Medulla oblongata (tissue), 1 donor: ENCODE results near the gene KCTD12.

Source experiments
- DNase-seq: peaks from one replicate; pipeline ENCODE4 v3.0.0-alpha.2; 2015; ENCODE audit errors: extremely low spot score

The KCTD12 gene

GRCh38 chr13:76854894-76855293 lies 31.3 kb downstream of the KCTD12 start:
- no peak for DNase-seq

- DNase-seq, result no peak
Measured at GRCh38 chr13:76853921-76854608, 32.1 kb downstream of the KCTD12 start.

DNA sequence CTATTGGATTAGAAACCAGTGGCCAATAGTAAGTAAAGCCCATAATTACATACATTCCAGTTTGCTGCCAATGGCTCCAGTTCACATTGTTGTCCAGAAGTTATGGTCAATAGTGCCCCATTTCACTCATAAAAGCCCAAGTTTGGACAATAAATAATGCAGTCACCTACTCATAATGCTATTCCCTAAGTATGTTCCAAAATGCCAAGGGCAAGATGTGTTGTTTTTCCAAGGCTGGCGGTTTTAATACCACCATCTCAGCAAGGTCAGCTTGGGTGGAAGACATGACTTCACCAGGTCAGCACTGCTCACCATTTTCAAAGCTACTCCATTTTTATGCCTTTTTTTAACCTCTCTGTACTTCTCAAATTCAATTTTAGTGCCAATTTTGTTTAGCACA lies 32.7 kb downstream of the KCTD12 start:
- no peak for DNase-seq

DNA sequence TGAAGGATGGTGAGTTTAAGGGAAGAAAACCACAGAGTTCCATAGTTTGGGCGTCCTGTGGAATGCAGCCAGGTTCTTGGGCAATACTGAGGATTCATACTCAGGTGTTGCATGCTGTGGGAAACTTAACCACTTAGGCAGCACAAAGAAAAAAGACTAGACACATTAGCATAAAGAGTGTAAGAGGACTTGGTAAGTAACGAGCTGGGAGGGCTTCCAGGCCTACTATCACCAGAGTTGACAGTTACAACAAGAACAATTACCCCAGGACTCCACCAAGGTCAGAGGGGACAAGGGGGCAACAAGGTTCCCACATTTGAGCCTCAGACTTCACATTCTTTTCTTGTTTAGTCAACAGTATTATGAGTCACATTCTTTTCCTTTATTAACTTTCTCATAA lies 33.2 kb downstream of the KCTD12 start:
- DNase-seq, result no peak

DNA sequence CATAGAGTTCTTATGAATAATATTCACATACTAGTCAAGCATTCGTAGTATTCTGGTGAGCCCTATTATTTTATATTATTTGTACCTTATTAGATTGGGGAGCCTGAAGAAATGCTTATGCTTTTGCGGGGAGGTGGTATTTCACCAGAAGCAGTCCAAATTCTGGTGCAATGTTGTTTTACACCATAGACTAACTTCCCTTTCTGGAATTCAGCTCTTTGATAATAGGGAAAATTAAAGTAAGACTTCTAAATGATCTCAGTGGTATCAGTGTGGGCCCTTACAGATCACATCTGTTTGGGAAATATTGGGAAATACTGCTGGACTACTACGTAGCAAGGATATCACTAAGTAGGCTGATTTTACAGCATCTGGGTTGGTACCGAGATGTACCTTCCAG lies 34.2 kb downstream of the KCTD12 start:
- DNase-seq, result no peak

GRCh38 chr13:76849493-76849892 lies 36.7 kb downstream of the KCTD12 start:
- no peak for DNase-seq

DNA sequence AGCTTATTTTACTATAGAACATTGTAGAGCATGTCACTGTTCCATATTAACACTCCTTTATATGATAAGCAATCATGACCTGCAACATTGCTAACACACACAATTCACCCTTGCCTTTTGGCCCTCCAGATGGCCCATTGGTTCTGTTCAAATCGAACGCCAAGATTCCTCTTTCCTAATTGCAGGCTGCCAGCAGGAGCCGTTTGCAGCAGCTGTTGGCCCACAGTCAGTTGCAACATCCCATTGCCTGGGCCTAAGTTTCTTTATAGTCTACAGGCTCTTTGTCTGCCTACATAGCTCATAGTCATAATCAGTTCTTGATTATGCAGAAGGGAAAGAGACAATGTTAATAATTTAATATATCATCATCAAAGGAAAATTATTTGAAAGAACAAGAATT lies 37.6 kb downstream of the KCTD12 start:
- DNase-seq, result peak; percentile 22

DNA sequence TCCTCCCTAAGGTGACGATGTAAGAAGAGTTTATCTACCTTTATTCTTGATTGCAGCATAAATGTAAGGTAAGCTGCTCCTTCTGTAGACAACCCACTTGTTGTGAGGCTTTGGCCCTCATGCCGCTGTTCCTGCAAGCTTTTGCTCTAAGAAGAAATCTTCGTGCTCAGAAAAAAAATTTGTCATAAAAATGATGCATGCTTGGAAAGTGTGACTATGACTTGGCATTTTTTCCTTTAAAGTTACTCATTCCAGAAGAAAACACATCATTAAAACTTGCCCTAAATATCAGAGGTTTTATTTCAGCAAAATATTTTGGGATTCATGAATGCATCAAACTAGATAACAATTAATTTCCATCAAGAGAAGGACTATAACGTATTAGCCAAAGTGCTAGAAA lies 39.8 kb downstream of the KCTD12 start:
- no peak for DNase-seq

GRCh38 chr13:76845865-76846264 lies 40.3 kb downstream of the KCTD12 start:
- DNase-seq, result no peak

GRCh38 chr13:76845367-76845766 lies 40.8 kb downstream of the KCTD12 start:
- no peak for DNase-seq

GRCh38 chr13:76837801-76838200 lies 48.4 kb downstream of the KCTD12 start:
- DNase-seq, result no peak

- DNase-seq, result no peak
Measured at GRCh38 chr13:76836311-76836710, 49.9 kb downstream of the KCTD12 start.

GRCh38 chr13:76833441-76833954 lies 52.7 kb downstream of the KCTD12 start:
- DNase-seq, result no peak

GRCh38 chr13:76832258-76832988 lies 53.8 kb downstream of the KCTD12 start:
- no peak for DNase-seq

DNA sequence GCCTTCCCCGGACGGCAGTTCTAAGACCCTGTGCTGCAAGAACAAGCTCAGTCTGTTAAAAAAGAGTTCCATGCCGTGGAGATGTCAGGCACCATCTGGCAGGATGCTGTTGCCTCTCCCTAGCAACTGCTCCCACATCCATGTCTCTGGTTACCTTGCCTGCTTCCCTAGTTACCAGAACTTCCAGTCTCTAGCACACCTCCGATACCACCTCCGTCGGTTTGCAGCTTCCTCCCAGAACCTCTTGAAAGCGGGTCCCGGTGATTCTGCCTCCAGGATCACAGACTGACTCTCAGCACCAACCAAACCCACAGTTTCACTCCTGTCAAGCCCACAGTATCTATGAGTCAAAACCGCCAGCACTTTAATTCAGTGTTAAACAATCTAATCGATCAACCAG lies 55.4 kb downstream of the KCTD12 start:
- no peak for DNase-seq
